Measurements from ENCODE around the gene TEDC1. TPM values are rescaled to one million over a fixed set of nuclear protein-coding genes. Genes with fewer than 3 reads are reported as not detected.

TEDC1 gene
- total RNA-seq, 4 donors from 2014 or later, result 5.5 to 20.4 (median 14.2) TPM

DNA sequence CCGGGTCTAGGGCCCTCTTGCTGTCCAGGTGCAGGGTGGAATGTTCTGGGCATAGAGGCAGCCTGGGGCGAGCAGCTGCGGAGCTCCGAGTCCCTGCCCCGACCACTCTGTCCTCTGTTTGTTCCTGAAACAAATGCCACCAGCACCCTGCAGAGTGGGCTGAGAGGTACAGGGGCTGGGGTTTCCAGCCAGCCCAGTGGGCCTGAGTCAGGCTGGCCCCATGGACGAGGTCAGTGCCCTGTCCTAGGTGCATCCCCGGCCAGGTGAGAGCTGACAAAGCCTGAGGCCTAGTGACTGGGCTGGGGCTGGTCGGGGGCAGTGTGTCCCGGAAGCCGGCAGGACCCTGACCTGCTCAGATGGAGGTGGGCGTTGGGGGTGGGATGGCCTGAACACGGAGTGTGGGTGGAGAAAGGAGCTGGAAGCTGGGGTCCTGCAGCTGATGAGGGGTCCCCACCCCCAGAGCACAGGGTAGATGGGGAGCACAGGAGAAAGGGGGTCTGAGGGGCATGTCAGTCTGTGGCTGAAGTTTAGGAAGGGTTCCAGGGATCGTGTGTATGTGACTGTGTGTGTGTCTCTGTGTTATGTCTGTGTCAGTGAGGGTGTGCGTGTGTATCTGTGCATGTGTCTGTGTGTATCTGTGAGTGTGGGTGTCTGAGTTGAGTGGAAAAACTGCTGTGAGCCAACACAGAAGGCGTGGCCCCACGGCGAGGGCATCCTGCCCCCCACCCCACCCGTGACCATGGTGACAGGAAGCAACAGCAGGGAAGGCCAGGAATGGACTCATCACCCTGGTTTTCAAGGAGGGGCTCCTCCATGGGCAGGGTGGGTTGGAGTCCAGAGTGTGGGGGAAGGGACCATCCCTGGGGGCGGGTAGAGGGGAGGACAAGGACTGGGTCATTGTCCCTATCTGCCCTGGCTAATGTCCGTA lies 6.7 kb upstream of the TEDC1 start:
- no peak for DNase-seq (ENCODE audit: low spot score in 2 of 2)
- Histone ChIP-seq H3K27ac (peak overlapping the region in 3 of 4 donors; percentile 92 to 96 (median 95)), H3K27me3 (peaks cover 0 to 15% of the 10 kb centered on the region in 2 donors), H3K36me3 (peaks cover 0 to 6% (median 0%) of the 10 kb centered on the region in 3 donors), H3K4me1 (peaks cover 0 to 99% (median 77%) of the 10 kb centered on the region in 4 donors), H3K9me3 (no peaks in the 10 kb centered on the region), H3K4me3 (no peak overlapping the region)
- 52 to 53% methylated on average over 13 to 19 of the region's 20 CpGs for WGBS, 2 donors
- TF ChIP-seq POLR2A (IDR thresholded peaks at IDR 0.05), result no peak
- TF ChIP-seq EP300 (IDR thresholded peaks at IDR 0.05), result no peak
- TF ChIP-seq CTCF (IDR thresholded peaks at IDR 0.05), result no peak

DNA sequence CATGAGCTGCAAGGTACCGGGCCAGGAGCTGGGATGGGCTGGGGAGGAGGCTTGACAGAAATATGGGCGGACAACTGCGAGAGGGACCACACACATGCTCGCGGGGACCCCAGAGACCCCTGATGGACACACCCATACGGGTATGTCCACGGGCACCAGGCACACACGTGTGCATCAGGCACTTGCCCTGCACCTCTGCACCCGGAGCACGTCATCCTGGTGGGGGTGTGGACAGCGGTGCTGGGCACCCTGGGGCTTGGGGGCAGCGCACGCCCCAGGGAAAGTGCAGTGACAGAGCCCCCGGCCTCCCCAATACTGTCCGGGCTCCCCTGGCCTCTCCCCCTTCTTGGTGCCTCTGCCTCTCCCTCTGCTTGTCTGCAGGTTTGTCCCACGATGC lies 6.1 kb upstream of the TEDC1 start:
- Histone ChIP-seq H3K9me3 (no peaks in the 10 kb centered on the region), H3K36me3 (no peaks in the 10 kb centered on the region), H3K4me1 (peaks cover 0 to 100% (median 83%) of the 10 kb centered on the region in 4 donors), H3K27me3 (peaks cover 0 to 15% of the 10 kb centered on the region in 2 donors), H3K27ac (peak overlapping the region in 3 of 4 donors; percentile 95 to 99 (median 96)), H3K4me3 (no peak overlapping the region)
- 77 to 80% methylated on average over 5 to 13 of the region's 16 CpGs for WGBS, 2 donors
- TF ChIP-seq CTCF (IDR thresholded peaks at IDR 0.05) (no peak), EP300 (IDR thresholded peaks at IDR 0.05) (no peak), POLR2A (IDR thresholded peaks at IDR 0.05) (no peak)
- no peak for DNase-seq (ENCODE audit: low spot score in 2 of 2)

DNA sequence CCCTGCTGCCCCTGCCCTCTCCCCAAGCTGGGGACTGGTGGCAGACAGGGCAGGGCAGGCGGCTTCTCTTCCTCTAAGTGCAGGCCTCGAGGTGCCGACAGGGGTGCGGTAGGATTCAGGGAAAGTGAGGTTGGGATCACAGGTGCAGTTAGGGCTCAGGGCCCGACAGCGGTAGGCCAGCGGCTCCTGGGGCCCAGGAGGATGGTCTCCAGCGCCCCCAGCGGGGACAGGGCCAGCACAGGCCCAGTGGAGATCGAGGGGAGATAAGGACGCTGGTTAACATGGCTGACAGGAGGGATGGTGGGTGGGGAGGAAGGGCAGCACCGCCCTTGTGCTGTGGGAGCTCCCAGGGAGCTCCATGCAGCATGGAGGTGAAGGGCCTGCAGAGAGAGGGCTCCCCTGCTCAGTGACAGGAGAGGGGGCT lies 5.3 kb upstream of the TEDC1 start:
- TF ChIP-seq POLR2A (IDR thresholded peaks at IDR 0.05) (no peak), EP300 (IDR thresholded peaks at IDR 0.05) (no peak), CTCF (IDR thresholded peaks at IDR 0.05) (peak in 2 of 5 experiments; percentile 15 to 25)
- Histone ChIP-seq H3K27ac (peak overlapping the region in 3 of 4 donors; percentile 96 to 99 (median 97)), H3K27me3 (peaks cover 0 to 15% of the 10 kb centered on the region in 2 donors), H3K4me1 (peaks cover 0 to 96% (median 80%) of the 10 kb centered on the region in 4 donors), H3K9me3 (no peaks in the 10 kb centered on the region), H3K36me3 (no peaks in the 10 kb centered on the region), H3K4me3 (no peak overlapping the region)
- 36 to 42% methylated on average over 12 of the region's 12 CpGs for WGBS, 2 donors
- no peak for DNase-seq (ENCODE audit: low spot score in 2 of 2)

- whole genome bisulfite sequencing, 2 donors, result 9 to 17% methylated on average over 35 to 43 of the region's 56 CpGs
Observed at GRCh38 chr14:105486163-105486973, 4.7 kb upstream of the TEDC1 start, which contains the start of gene CRIP1. Gene CRIP1, plus strand, starts transcription at chr14:105486886. Its CDS starts 374 bp downstream, at chr14:105487260.

More at GRCh38 chr14:105486163-105486973, 4.7 kb upstream of the TEDC1 start, which contains the start of gene CRIP1:
- Histone ChIP-seq H3K9me3 (no peaks in the 10 kb centered on the region), H3K4me1 (peaks cover 0 to 91% (median 74%) of the 10 kb centered on the region in 4 donors), H3K27me3 (peaks cover 0 to 15% of the 10 kb centered on the region in 2 donors), H3K4me3 (peak within 1 kb of the TSS; percentile 10 to 88 (median 56)), H3K27ac (peak within 1 kb of the TSS; percentile 66 to 99 (median 96)), H3K36me3 (no peaks in the 10 kb centered on the region)
- DNase-seq (ENCODE audit: low spot score in 2 of 2), result no peak
- no peak for TF ChIP-seq CTCF (IDR thresholded peaks at IDR 0.05)
- no peak for TF ChIP-seq POLR2A (IDR thresholded peaks at IDR 0.05)
- no peak for TF ChIP-seq EP300 (IDR thresholded peaks at IDR 0.05)
